ENCODE data around the gene TEX52.

GRCh38 chr12:2820432-2820831 is 36.4 kb downstream of the TEX52 start:
- no peak for TF ChIP-seq CTCF (IDR thresholded peaks at IDR 0.05; ENCODE audit: extremely low read depth in 1 of 2, insufficient read depth in 1 of 2, low read depth in 1 of 2, low read length in 2 of 2)
- TF ChIP-seq EZH2 (IDR thresholded peaks at IDR 0.05; ENCODE audit: borderline replicate concordance, low read depth, low read length, severe bottlenecking): no peak
- TF ChIP-seq MAX (IDR thresholded peaks at IDR 0.05; ENCODE audit: insufficient read depth, insufficient read length): no peak
- TF ChIP-seq POLR2A (IDR thresholded peaks at IDR 0.05; ENCODE audit: low read depth, low read length): no peak
- TF ChIP-seq POLR2AphosphoS5 (IDR thresholded peaks at IDR 0.05; ENCODE audit: insufficient read depth, low read depth, low read length): no peak
- TF ChIP-seq JUN (IDR thresholded peaks at IDR 0.05; ENCODE audit: borderline replicate concordance, insufficient read depth, insufficient read length, low read depth): no peak
- TF ChIP-seq MYC (IDR thresholded peaks at IDR 0.05; ENCODE audit: low read depth, low read length): no peak
- no peak for TF ChIP-seq FOS (IDR thresholded peaks at IDR 0.05; ENCODE audit: borderline replicate concordance, insufficient read depth, low read length)

All from endothelial cell of umbilical vein (primary cell).